WTC11 (cell line): ENCODE results near the gene CDKN3. TPM values are rescaled to one million over a fixed set of nuclear protein-coding genes. Genes with fewer than 3 reads are reported as not detected.

Source experiments
- ATAC-seq: fragments of 200-7000 bp; cut with Tn5 transposase; 2 replicates; pipeline ENCODE4 v1.10.0; 2021; ENCODE audit warnings: mild to moderate bottlenecking, moderate library complexity
- CTCF ChIA-PET: fragments of 300-600 bp; sonication (Branson Sonifier 250); formaldehyde crosslinking; loops from one replicate; lab custom pipeline; 2021; ENCODE audit warnings: antibody characterized with exemption; lab: Charles Lee
- POLR2A ChIA-PET: fragments of 350-600 bp; sonication (Branson Sonifier 250); formaldehyde crosslinking; loops from one replicate; lab custom pipeline; 2021; ENCODE audit warnings: antibody characterized with exemption; lab: Charles Lee
- DNase-seq: peaks from one replicate; pipeline ENCODE4 v3.0.0; 2021; ENCODE audit warnings: low spot score
- H3K27ac Mint-ChIP-seq: 2 replicates; pipeline ENCODE4 v1.8.0; 2021; ENCODE audit warnings: mixed read lengths
- H3K27me3 Mint-ChIP-seq: 2 replicates; pipeline ENCODE4 v1.8.0; 2021; ENCODE audit warnings: low read depth, mild to moderate bottlenecking, moderate library complexity, mixed read lengths
- H3K36me3 Mint-ChIP-seq: 2 replicates; pipeline ENCODE4 v1.8.0; 2021; ENCODE audit warnings: mixed read lengths
- H3K4me1 Mint-ChIP-seq: 2 replicates; pipeline ENCODE4 v1.8.0; 2022; ENCODE audit warnings: mixed read lengths
- H3K4me3 Mint-ChIP-seq: 2 replicates; pipeline ENCODE4 v1.8.0; 2021; ENCODE audit warnings: mild to moderate bottlenecking, moderate library complexity, mixed read lengths
- H3K9me3 Mint-ChIP-seq: 2 replicates; pipeline ENCODE4 v1.8.0; 2021; ENCODE audit warnings: mixed read lengths
- AFF4 ChIP-seq: sonication (generic); formaldehyde crosslinking; IDR thresholded peaks from 2 replicates; pipeline ENCODE4 v1.8.1; 2023; ENCODE audit warnings: mild to moderate bottlenecking, missing genetic modification reagents, borderline replicate concordance
- ARID4B ChIP-seq: sonication (generic); formaldehyde crosslinking; IDR thresholded peaks from 2 replicates; pipeline ENCODE4 v1.8.0; 2023; ENCODE audit warnings: missing genetic modification reagents, mild to moderate bottlenecking, borderline replicate concordance
- CREM ChIP-seq: sonication (generic); formaldehyde crosslinking; IDR thresholded peaks from 2 replicates; pipeline ENCODE4 v1.8.1; 2022; ENCODE audit warnings: mild to moderate bottlenecking, missing genetic modification reagents, moderate library complexity
- E2F1 ChIP-seq: sonication (generic); formaldehyde crosslinking; IDR thresholded peaks from 2 replicates; pipeline ENCODE4 v1.8.0; 2022; ENCODE audit warnings: mild to moderate bottlenecking, missing genetic modification reagents
- ELF4 ChIP-seq: sonication (generic); formaldehyde crosslinking; IDR thresholded peaks from 2 replicates; pipeline ENCODE4 v1.8.1; 2022; ENCODE audit warnings: low read depth, mild to moderate bottlenecking, moderate library complexity, missing genetic modification reagents
- ETV6 ChIP-seq: sonication (generic); formaldehyde crosslinking; IDR thresholded peaks from 2 replicates; pipeline ENCODE4 v1.8.1; 2022; ENCODE audit warnings: mild to moderate bottlenecking, missing genetic modification reagents
- FOXK1 ChIP-seq: sonication (generic); formaldehyde crosslinking; IDR thresholded peaks from 2 replicates; pipeline ENCODE4 v1.8.0; 2022; ENCODE audit warnings: mild to moderate bottlenecking, moderate library complexity, missing genetic modification reagents
- GRHL2 ChIP-seq: fragments of 250-450 bp; sonication (Bioruptor Pico); IDR thresholded peaks from 2 replicates; pipeline ENCODE4 v1.8.0; 2022; ENCODE audit warnings: mild to moderate bottlenecking, moderate library complexity; ENCODE audit not compliant: insufficient replicate concordance, severe bottlenecking
- HMGA2 ChIP-seq: fragments of 250-450 bp; sonication (Bioruptor Pico); IDR thresholded peaks from 2 replicates; pipeline ENCODE4 v1.4.0; 2021; ENCODE audit warnings: mild to moderate bottlenecking, moderate library complexity
- IRF1 ChIP-seq: sonication (generic); formaldehyde crosslinking; IDR thresholded peaks from 2 replicates; pipeline ENCODE4 v1.8.0; 2023; ENCODE audit warnings: missing genetic modification reagents
- OVOL2 ChIP-seq: fragments of 250-450 bp; sonication (Bioruptor Pico); IDR thresholded peaks from 2 replicates; pipeline ENCODE4 v1.9.0; 2021; ENCODE audit warnings: mild to moderate bottlenecking, borderline replicate concordance
- PRRX2 ChIP-seq: fragments of 250-450 bp; sonication (Bioruptor Pico); IDR thresholded peaks from 2 replicates; pipeline ENCODE4 v1.8.0; 2021; ENCODE audit warnings: mild to moderate bottlenecking
- SMAD4 ChIP-seq: sonication (generic); formaldehyde crosslinking; IDR thresholded peaks from 2 replicates; pipeline ENCODE4 v1.8.0; 2022; ENCODE audit warnings: mild to moderate bottlenecking, missing genetic modification reagents
- SOX15 ChIP-seq: fragments of 250-450 bp; sonication (Bioruptor Pico); IDR thresholded peaks from 2 replicates; pipeline ENCODE4 v1.9.0; 2021; ENCODE audit warnings: mild to moderate bottlenecking
- USF1 ChIP-seq: sonication (generic); formaldehyde crosslinking; IDR thresholded peaks from 2 replicates; pipeline ENCODE4 v1.8.0; 2022; ENCODE audit warnings: mild to moderate bottlenecking, missing genetic modification reagents
- ZNF121 ChIP-seq: sonication (generic); formaldehyde crosslinking; IDR thresholded peaks from 2 replicates; pipeline ENCODE4 v1.8.0; 2023; ENCODE audit warnings: missing genetic modification reagents
- ZNF281 ChIP-seq: sonication (generic); formaldehyde crosslinking; IDR thresholded peaks from 2 replicates; pipeline ENCODE4 v1.8.0; 2023; ENCODE audit warnings: mild to moderate bottlenecking, missing genetic modification reagents
- ZNF423 ChIP-seq: fragments of 250-450 bp; sonication (Bioruptor Pico); IDR thresholded peaks from 2 replicates; pipeline ENCODE4 v2.1.2; 2022; ENCODE audit warnings: mild to moderate bottlenecking, moderate library complexity
- ZNF532 ChIP-seq: fragments of 250-450 bp; sonication (Bioruptor Pico); IDR thresholded peaks from 2 replicates; pipeline ENCODE4 v1.9.0; 2021; ENCODE audit warnings: mild to moderate bottlenecking, borderline replicate concordance
- ZNF671 ChIP-seq: fragments of 250-450 bp; sonication (Bioruptor Pico); IDR thresholded peaks from 2 replicates; pipeline ENCODE4 v1.8.0; 2021; ENCODE audit warnings: mild to moderate bottlenecking
- total RNA-seq: library from RNA; stranded (reverse); gene quantifications from 3 replicates; pipeline ENCODE4 v1.2.3, GENCODE V29; 2021

CDKN3 gene
- total RNA-seq, 1 experiment from 2014 or later: 55.4 TPM

GRCh38 chr14:54383835-54384234 is 13.0 kb upstream of the CDKN3 start (continued):
- TF ChIP-seq AFF4 (CRISPR knock-in tag) (no peak), HMGA2 (no peak), USF1 (CRISPR knock-in tag) (no peak), SOX15 (CRISPR knock-in tag) (no peak), ZNF281 (CRISPR knock-in tag) (no peak), ZNF532 (no peak), ZNF121 (CRISPR knock-in tag) (no peak), GRHL2 (CRISPR knock-in tag) (no peak), FOXK1 (CRISPR knock-in tag) (no peak), SMAD4 (CRISPR knock-in tag) (no peak), ETV6 (no peak)
- TF ChIP-seq, all 79 proteins: peak for 0

GRCh38 chr14:54385556-54385955 is 11.3 kb upstream of the CDKN3 start:
- POLR2A ChIA-PET: no interaction called here
- no peak overlapping the region for H3K27ac Mint-ChIP-seq
- ATAC-seq: no peak
- H3K9me3 Mint-ChIP-seq: no peaks in the 10 kb centered on the region
- DNase-seq: no peak
- CTCF ChIA-PET: no interaction called here
- no peak overlapping the region for H3K4me3 Mint-ChIP-seq
- H3K27me3 Mint-ChIP-seq: no peaks in the 10 kb centered on the region; the same call in 1 of the 2 replicates
- H3K4me1 Mint-ChIP-seq: peaks cover 7% of the 10 kb centered on the region
- H3K36me3 Mint-ChIP-seq: no peaks in the 10 kb centered on the region
- TF ChIP-seq E2F1 (CRISPR knock-in tag): no peak
- TF ChIP-seq ELF4 (CRISPR knock-in tag): no peak
- no peak for TF ChIP-seq ZNF671 (CRISPR knock-in tag)
- TF ChIP-seq IRF1: no peak
- no peak for TF ChIP-seq OVOL2
- no peak for TF ChIP-seq PRRX2 (CRISPR knock-in tag)
- TF ChIP-seq ZNF423: no peak
- TF ChIP-seq ARID4B (CRISPR knock-in tag): no peak
- no peak for TF ChIP-seq CREM (CRISPR knock-in tag)
